T-cell (primary cell): ENCODE measurements around the gene NR2F1-AS1. TPM values are rescaled to one million over a fixed set of nuclear protein-coding genes. Genes with fewer than 3 reads are reported as not detected.

Source experiments
- ATAC-seq, 4 experiments: fragments of 200-7000 bp in 3 of 4; fragments of 150-1000 bp in 1 of 4; cut with Tn5 transposase; replicated peaks in 1 of 4; 1 replicate in 3 of 4; 2 replicates in 1 of 4; pipeline ENCODE4 v1.10.0; 2021; ENCODE audit warnings: moderate library complexity in 3 of 4, mild to moderate bottlenecking in 2 of 4, moderate number of reproducible peaks in 1 of 4
- CTCF ChIA-PET, 2 donors: fragments of 300-600 bp; sonication (Branson Sonifier 250); formaldehyde crosslinking; loops; one replicate each; lab custom pipeline; 2022; ENCODE audit warnings: antibody characterized with exemption in 2 of 2; lab: Charles Lee
- POLR2A ChIA-PET, 2 donors: fragments of 300-600 bp; sonication (Branson Sonifier 250); formaldehyde crosslinking; loops; one replicate each; lab custom pipeline; 2022; ENCODE audit warnings: antibody characterized with exemption in 2 of 2; lab: Charles Lee
- DNase-seq, 35 experiments: peaks; one replicate each; pipeline versions ENCODE4 v3.0.0 to v3.0.0-alpha.2; 2013 to 2023
- H3K27ac ChIP-seq: one replicate; pipeline ENCODE4 v1.5.1; 2013; ENCODE audit warnings: low read length
- H3K27me3 ChIP-seq, 2 experiments: replicated peaks in 1 of 2; 1 replicate in 1 of 2; 2 replicates in 1 of 2; pipeline versions ENCODE4 v1.6.1 to v1.7.0; 2013; ENCODE audit warnings: low read length in 1 of 2, mixed read lengths in 1 of 2; ENCODE audit not compliant: control insufficient read depth in 2 of 2, insufficient read depth in 2 of 2; ENCODE audit errors: extremely low read depth in 1 of 2
- H3K36me3 ChIP-seq, 2 donors: 1 replicate in 1 of 2; 2 replicates in 1 of 2; pipeline versions ENCODE4 v1.6.1 to v1.7.0; 2013; ENCODE audit warnings: low read length in 1 of 2; ENCODE audit not compliant: control insufficient read depth in 2 of 2, insufficient read depth in 1 of 2; ENCODE audit errors: extremely low read depth in 1 of 2
- H3K4me1 ChIP-seq, 2 experiments: 1 replicate in 1 of 2; 2 replicates in 1 of 2; pipeline versions ENCODE4 v1.6.1 to v1.7.0; 2013; ENCODE audit warnings: low read length in 2 of 2, mixed read lengths in 1 of 2; ENCODE audit not compliant: insufficient read depth in 2 of 2, control insufficient read depth in 1 of 2; ENCODE audit errors: extremely low read depth in 1 of 2
- H3K4me3 ChIP-seq, 2 donors: 1 replicate in 1 of 2; 2 replicates in 1 of 2; pipeline versions ENCODE4 v1.5.1 to v1.7.0; 2013; ENCODE audit warnings: mild to moderate bottlenecking in 2 of 2, low read length in 1 of 2, moderate library complexity in 1 of 2; ENCODE audit not compliant: control insufficient read depth in 1 of 2; ENCODE audit errors: extremely low read depth in 1 of 2
- H3K9me3 ChIP-seq: 2 replicates; pipeline ENCODE4 v1.7.0; 2013
- H3K27ac Mint-ChIP-seq, 2 donors: one replicate each; pipeline ENCODE4 v1.8.0; 2020 to 2021; ENCODE audit warnings: mild to moderate bottlenecking in 2 of 2, mixed read lengths in 2 of 2
- H3K27me3 Mint-ChIP-seq, 2 donors: one replicate each; pipeline ENCODE4 v1.8.0; 2021 to 2022; ENCODE audit warnings: mixed read lengths in 2 of 2
- H3K36me3 Mint-ChIP-seq: one replicate; pipeline ENCODE4 v1.8.0; 2021; ENCODE audit warnings: mixed read lengths
- H3K4me1 Mint-ChIP-seq, 3 donors: one replicate each; pipeline ENCODE4 v1.8.0; 2020 to 2022; ENCODE audit warnings: mixed read lengths in 3 of 3, mild to moderate bottlenecking in 1 of 3
- H3K4me3 Mint-ChIP-seq, 3 donors: one replicate each; pipeline ENCODE4 v1.8.0; 2020 to 2022; ENCODE audit warnings: mild to moderate bottlenecking in 3 of 3, mixed read lengths in 3 of 3, moderate library complexity in 3 of 3
- H3K9me3 Mint-ChIP-seq, 3 donors: one replicate each; pipeline ENCODE4 v1.8.0; 2020 to 2022; ENCODE audit warnings: mixed read lengths in 3 of 3
- WGBS: methylation state at CpG from one replicate; pipeline ENCODE4 v1.1.5; 2013; ENCODE audit warnings: missing lambda C conversion rate; ENCODE audit not compliant: insufficient coverage; 5-methylcytosine and 5-hydroxymethylcytosine counted together
- total RNA-seq, 35 experiments: library from RNA in 6 of 35; stranded (reverse) in 6 of 35; fragments of 120-200 nt in 1 of 35; gene quantifications; one replicate each; pipeline versions ENCODE4 v1.2.1 to v1.2.4 and lab custom pipeline; 2013 to 2026

NR2F1-AS1 gene
- total RNA-seq, 5 donors from 2014 or later (not counting 1 experiment from before 2014, with no cell fraction given), result not detected

DNA sequence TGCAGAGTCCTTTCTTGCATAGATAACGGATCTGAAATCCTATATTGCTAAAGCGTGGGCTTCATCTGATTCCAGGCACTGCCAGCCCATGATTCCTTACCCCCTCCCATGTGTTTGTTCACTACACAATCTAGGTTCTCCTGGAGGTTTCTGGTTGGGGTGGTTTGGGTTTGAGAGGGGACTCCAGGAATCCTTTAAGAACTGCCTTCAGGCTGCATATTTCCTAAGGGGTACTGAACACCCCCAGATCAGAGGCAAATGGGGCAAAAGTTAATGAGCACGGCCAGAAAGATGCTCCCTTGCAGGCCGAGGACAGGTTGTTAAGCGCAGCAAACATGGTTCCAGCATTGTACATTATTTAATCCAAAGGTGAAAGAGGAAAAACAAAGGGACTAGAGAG is 11.9 kb upstream of the NR2F1-AS1 start:
- peaks cover 35 to 72% of the 10 kb centered on the region in 2 experiments for H3K27me3 ChIP-seq
- Mint-ChIP-seq H3K36me3 (peaks cover 7% of the 10 kb centered on the region), H3K27ac (peak overlapping the region in 1 of 2 donors; percentile 58), H3K9me3 (peaks cover 0 to 9% (median 0%) of the 10 kb centered on the region in 3 donors), H3K27me3 (peaks cover 75 to 92% of the 10 kb centered on the region in 2 donors), H3K4me3 (no peak overlapping the region), H3K4me1 (peaks cover 13 to 23% (median 14%) of the 10 kb centered on the region in 3 donors)
- ChIA-PET CTCF (no interaction called here), POLR2A (no interaction called here)
- H3K27ac ChIP-seq, result no peak overlapping the region
- H3K4me1 ChIP-seq, result peaks cover 0 to 24% of the 10 kb centered on the region in 2 experiments
- H3K36me3 ChIP-seq, result no peaks in the 10 kb centered on the region
- no peaks in the 10 kb centered on the region for H3K9me3 ChIP-seq
- DNase-seq (no peak), ATAC-seq (no peak)
- WGBS, result 34% methylated on average over 3 of the region's 5 CpGs
- H3K4me3 ChIP-seq, result no peak overlapping the region

DNA sequence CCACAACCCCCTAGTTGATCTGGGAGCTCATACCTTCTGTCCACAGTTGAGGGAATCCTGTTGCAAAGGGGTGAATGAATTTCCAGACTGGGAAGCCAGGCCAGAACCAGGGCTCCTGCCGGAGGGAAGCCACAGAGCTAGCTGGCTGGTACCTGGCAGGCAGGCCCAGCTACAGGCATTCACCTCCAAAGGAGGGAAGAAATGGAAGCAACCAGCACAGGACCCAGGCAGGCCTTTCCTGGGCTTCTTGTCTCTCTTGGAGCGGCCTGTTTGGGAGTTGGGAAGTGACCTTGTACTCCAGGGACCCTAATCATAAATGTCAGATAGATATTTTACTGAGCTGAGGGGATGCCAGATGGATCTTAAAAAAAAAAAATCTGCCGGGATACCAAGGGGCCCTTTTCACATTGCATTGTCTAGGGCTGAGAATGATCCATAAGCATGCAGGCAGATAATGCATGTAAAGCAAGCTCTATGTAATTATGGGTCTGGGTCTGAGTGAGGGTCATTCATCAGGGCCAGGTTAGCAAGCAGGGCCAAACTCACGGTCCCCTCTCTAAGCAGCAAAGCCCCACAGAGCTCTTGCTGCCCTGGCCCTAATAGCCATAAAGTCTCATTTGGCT is 10.4 kb upstream of the NR2F1-AS1 start:
- CTCF ChIA-PET, result interaction anchor here (0.6 to 1.1 kb wide), 2 partner anchors 16 to 208 kb away, joined by 3 to 4 read pairs; no protein-coding TSS in a partner anchor
- no peak overlapping the region for H3K4me3 Mint-ChIP-seq
- H3K9me3 ChIP-seq, result no peaks in the 10 kb centered on the region

GRCh38 chr5:93590493-93590892 is 9.5 kb upstream of the NR2F1-AS1 start:
- Histone ChIP-seq H3K9me3 (no peaks in the 10 kb centered on the region), H3K36me3 (no peaks in the 10 kb centered on the region), H3K27me3 (peaks cover 39 to 66% of the 10 kb centered on the region in 2 experiments), H3K4me1 (peaks cover 0 to 18% of the 10 kb centered on the region in 2 experiments), H3K4me3 (no peak overlapping the region), H3K27ac (no peak overlapping the region)
- peaks cover 0 to 11% (median 0%) of the 10 kb centered on the region in 3 donors for H3K9me3 Mint-ChIP-seq
- ChIA-PET POLR2A (interaction anchor here in 1 of 2 donors (0.8 kb wide), 1 partner anchor 11 kb away, joined by 3 read pairs; no protein-coding TSS in a partner anchor), CTCF (interaction anchor here in 1 of 2 donors (1.1 kb wide), 1 partner anchor 17 kb away, joined by 4 read pairs; no protein-coding TSS in a partner anchor)
- H3K36me3 Mint-ChIP-seq, result peaks cover 7% of the 10 kb centered on the region
- peaks cover 78 to 89% of the 10 kb centered on the region in 2 donors for H3K27me3 Mint-ChIP-seq
- WGBS, result 50% methylated on average over 2 of the region's 3 CpGs
- no peak overlapping the region for H3K27ac Mint-ChIP-seq
- no peak for ATAC-seq
- H3K4me1 Mint-ChIP-seq, result peaks cover 16 to 23% (median 21%) of the 10 kb centered on the region in 3 donors
- no peak overlapping the region for H3K4me3 Mint-ChIP-seq
- DNase-seq, result no peak

More for the DNA sequence above, 10.4 kb upstream of the NR2F1-AS1 start:
- Mint-ChIP-seq H3K9me3 (peaks cover 0 to 14% (median 0%) of the 10 kb centered on the region in 3 donors), H3K36me3 (peaks cover 7% of the 10 kb centered on the region), H3K27me3 (peaks cover 79 to 90% of the 10 kb centered on the region in 2 donors), H3K4me1 (peaks cover 14 to 24% (median 19%) of the 10 kb centered on the region in 3 donors), H3K27ac (no peak overlapping the region)
- 69% methylated on average over 3 of the region's 4 CpGs for WGBS
- H3K27ac ChIP-seq, result no peak overlapping the region
- no peak overlapping the region for H3K4me3 ChIP-seq
- POLR2A ChIA-PET, result interaction anchor here in 1 of 2 donors (0.8 kb wide), 1 partner anchor 10 kb away, joined by 3 read pairs; no protein-coding TSS in a partner anchor
- DNase-seq (no peak), ATAC-seq (no peak)
- peaks cover 0 to 22% of the 10 kb centered on the region in 2 experiments for H3K4me1 ChIP-seq
- H3K36me3 ChIP-seq, result no peaks in the 10 kb centered on the region
- H3K27me3 ChIP-seq, result peaks cover 35 to 68% of the 10 kb centered on the region in 2 experiments

DNA sequence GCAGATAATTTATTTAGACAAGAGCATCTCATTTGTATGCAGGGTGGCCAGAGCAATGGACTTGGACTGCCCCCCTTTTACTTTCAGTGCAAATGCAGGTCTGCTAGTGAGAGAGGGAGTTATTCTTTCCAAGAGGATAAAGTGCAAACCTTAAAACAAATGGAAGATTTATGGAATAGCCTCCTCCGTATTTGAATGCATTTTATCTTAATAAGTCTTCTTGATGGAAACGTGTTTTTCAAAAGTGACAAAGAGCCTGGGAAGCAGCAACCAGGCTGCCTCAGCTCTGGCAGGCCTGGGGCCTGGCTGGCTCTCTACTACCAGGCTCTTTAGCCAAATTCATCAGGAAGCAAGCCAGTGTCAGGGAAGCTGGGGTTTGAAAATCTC is 8.8 kb upstream of the NR2F1-AS1 start:
- Mint-ChIP-seq H3K4me1 (peaks cover 14 to 24% (median 17%) of the 10 kb centered on the region in 3 donors), H3K36me3 (peaks cover 7% of the 10 kb centered on the region), H3K27me3 (peaks cover 76 to 85% of the 10 kb centered on the region in 2 donors), H3K27ac (no peak overlapping the region), H3K9me3 (peaks cover 0 to 11% (median 0%) of the 10 kb centered on the region in 3 donors), H3K4me3 (no peak overlapping the region)
- DNase-seq (no peak), ATAC-seq (no peak)
- H3K4me1 ChIP-seq, result peaks cover 0 to 17% of the 10 kb centered on the region in 2 experiments
- ChIA-PET CTCF (no interaction called here), POLR2A (no interaction called here)
- WGBS, result 80% methylated on average over 1 of the region's 2 CpGs
- no peaks in the 10 kb centered on the region for H3K9me3 ChIP-seq
- no peak overlapping the region for H3K27ac ChIP-seq
- no peak overlapping the region for H3K4me3 ChIP-seq
- H3K36me3 ChIP-seq, result no peaks in the 10 kb centered on the region
- peaks cover 39 to 64% of the 10 kb centered on the region in 2 experiments for H3K27me3 ChIP-seq

GRCh38 chr5:93589152-93589828 is 8.3 kb upstream of the NR2F1-AS1 start:
- CTCF ChIA-PET, result no interaction called here
- peaks cover 7% of the 10 kb centered on the region for H3K36me3 Mint-ChIP-seq
- peak overlapping the region in 1 of 3 donors; percentile 36 for H3K4me3 Mint-ChIP-seq

More at GRCh38 chr5:93589152-93589828, 8.3 kb upstream of the NR2F1-AS1 start:
- no peaks in the 10 kb centered on the region for H3K9me3 ChIP-seq
- peaks cover 13 to 24% (median 14%) of the 10 kb centered on the region in 3 donors for H3K4me1 Mint-ChIP-seq
- H3K4me1 ChIP-seq, result peaks cover 0 to 17% of the 10 kb centered on the region in 2 experiments
- H3K36me3 ChIP-seq, result no peaks in the 10 kb centered on the region
- H3K4me3 ChIP-seq, result no peak overlapping the region
- WGBS, result 40% methylated on average over 1 of the region's 6 CpGs
- peaks cover 71 to 79% of the 10 kb centered on the region in 2 donors for H3K27me3 Mint-ChIP-seq
- ATAC-seq (no peak), DNase-seq (no peak)
- H3K27ac Mint-ChIP-seq, result peak overlapping the region in 1 of 2 donors; percentile 84
- POLR2A ChIA-PET, result no interaction called here
- H3K27me3 ChIP-seq, result peaks cover 39 to 60% of the 10 kb centered on the region in 2 experiments
- no peak overlapping the region for H3K27ac ChIP-seq
- peaks cover 0 to 11% (median 0%) of the 10 kb centered on the region in 3 donors for H3K9me3 Mint-ChIP-seq
